Measurements from ENCODE around the gene HES1.
"Not testable (repeated sequence)": the region's sequence is repeated elsewhere in the genome, so short reads cannot be mapped to it uniquely, and the experiment has no call there.

Gene HES1, protein sequence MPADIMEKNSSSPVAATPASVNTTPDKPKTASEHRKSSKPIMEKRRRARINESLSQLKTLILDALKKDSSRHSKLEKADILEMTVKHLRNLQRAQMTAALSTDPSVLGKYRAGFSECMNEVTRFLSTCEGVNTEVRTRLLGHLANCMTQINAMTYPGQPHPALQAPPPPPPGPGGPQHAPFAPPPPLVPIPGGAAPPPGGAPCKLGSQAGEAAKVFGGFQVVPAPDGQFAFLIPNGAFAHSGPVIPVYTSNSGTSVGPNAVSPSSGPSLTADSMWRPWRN

DNA sequence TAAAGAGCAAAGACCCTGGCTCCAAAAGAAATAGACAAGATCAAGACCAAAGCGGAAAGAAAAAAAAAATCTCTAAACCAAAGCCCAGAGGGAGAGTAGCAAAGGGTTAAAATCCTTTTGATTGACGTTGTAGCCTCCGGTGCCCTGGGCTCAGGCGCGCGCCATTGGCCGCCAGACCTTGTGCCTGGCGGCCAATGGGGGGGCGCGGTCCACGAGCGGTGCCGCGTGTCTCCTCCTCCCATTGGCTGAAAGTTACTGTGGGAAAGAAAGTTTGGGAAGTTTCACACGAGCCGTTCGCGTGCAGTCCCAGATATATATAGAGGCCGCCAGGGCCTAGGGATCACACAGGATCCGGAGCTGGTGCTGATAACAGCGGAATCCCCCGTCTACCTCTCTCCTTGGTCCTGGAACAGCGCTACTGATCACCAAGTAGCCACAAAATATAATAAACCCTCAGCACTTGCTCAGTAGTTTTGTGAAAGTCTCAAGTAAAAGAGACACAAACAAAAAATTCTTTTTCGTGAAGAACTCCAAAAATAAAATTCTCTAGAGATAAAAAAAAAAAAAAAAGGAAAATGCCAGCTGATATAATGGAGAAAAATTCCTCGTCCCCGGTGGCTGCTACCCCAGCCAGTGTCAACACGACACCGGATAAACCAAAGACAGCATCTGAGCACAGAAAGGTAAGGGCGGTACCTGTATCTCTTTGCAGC lies at the start of gene HES1:
Gene HES1 (plus strand): TSS at position 343 of the 713 bp plus-strand sequence. CDS start 233 bp downstream, at position 576.
- DNase-seq (ENCODE audit: low spot score), result peak; percentile 81

DNA sequence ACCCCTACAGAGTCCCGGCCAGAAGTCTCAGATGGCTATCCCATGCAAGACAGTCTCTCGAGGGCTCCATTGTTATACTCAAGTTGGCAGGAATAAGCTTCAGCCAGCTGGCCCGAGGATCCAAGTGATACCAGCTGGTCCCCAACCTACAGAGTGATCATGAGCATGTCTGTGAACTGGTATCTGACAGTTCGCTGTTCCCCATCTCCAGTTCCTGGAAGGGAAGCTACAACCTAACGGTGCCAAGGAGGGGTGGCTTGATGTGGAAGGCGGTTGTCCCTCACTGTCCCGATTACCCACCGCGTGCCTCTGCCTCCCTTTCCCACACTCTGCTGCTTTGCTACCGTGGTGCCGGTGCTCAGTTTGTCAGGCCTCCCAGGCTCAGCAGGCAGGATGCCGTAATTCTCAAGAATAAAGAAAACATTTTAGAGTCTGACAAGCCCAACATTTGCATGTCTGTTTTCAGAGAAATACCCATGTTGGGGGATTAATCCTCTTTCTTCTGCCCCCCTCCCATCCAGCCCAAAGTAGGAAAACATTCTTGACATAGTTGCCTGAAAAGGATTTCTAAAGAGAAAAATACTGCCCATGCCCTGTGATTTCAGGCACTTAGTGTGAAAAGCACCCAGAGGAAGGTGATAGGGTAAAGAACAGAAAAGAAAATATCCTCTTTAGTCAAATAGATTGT lies 49.4 kb upstream of the HES1 start:
- no peak for DNase-seq (ENCODE audit: low spot score)

DNA sequence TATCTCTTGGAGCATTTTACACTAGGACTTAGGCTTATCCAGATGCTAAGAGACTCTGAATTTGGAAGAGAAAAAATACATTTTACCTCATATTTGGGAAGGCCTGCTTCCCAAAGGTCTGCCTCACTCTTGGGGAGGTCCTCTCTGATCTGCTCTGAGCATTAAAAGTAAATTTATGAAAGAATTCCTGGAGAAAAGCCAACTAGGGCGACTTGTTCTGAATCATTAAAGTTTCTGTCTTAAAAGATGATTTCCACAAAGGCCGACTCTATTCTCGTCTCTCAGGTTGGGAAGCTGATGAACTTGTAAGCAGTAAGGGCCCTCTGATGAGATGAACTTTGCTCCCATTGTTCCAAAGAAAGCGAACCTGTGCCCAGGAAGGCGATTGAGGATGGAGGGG lies 48.7 kb upstream of the HES1 start:
- no peak for DNase-seq (ENCODE audit: low spot score)

DNA sequence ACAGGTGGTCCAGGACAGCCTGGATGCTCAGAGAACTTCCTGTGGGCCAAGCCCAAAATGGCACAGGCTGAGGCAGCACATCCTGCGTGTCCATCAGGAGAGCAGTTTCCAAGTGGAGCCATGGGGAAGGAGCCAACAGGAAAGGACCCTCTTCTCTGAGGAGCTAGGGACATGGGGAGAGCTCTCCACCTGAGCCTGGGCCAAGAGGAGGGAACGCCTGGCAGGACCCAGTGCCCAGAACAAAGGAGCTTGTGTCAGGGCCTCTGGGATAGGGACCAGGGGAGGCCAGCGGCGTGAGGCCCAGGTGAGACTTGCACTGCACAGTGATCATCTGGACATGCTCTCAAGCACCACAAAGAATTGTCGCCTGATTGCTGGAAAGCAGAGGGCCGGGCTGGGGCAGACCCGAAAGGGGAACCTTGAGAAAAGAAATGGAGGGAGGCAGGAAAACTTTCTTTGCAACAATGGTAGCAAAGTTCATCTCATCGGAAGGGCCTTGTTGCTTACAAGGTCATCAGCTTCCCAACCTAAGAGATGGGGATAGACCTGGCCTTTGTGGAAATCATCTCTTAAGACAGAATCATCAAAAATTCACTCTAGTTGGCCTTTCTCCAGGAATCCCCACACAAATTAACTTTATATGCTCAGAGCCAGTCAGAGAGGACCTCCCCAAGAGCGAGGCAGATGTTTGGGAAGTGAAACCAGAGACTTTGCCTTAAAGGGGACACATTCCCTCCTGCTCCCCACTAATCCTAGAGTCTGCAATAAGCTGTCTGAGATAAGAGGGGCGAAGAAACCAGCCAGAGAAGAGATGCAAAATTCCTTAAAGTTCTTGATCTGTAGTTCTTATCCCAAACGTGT lies 47.7 kb upstream of the HES1 start:
- no peak for DNase-seq (ENCODE audit: low spot score)

DNA sequence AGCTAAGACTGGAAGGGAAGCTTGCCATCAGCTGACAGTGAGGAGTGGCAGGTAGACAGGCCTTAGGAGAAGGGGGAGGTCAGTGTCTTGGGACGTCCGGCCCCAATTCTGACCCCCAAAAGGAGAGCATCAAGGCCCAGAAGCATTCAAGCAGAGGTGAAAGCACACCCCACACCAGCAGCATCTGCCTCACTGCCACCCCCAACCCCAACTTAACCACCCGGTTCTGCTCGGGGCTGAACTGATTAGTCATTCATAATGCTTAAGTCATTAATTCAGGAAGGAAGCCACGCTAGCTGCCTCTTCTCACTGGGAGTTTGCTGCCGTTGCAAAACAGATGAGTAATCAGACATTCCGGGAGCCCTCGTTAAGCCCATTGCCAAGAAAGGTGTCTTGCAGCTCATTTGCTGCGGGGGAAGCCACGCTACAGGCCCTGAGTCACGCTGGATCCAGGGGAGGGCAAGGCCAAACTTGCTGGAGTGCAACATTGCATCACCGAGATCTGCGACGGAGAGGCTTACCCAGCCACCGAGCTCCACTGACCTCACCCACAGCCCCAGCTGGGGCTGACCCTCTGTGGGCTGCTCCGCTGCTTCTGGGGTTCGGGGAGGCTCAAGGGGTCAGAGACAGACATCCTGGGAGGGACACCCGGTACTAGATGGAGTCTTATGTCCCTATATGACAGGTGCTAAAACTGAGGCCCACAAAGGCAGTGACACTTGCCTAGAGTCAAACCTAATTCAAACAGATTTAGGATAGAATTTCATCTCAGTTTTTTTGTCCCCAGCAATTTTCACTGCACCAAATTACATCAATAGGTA lies 46.4 kb upstream of the HES1 start:
- DNase-seq (ENCODE audit: low spot score), result no peak

DNA sequence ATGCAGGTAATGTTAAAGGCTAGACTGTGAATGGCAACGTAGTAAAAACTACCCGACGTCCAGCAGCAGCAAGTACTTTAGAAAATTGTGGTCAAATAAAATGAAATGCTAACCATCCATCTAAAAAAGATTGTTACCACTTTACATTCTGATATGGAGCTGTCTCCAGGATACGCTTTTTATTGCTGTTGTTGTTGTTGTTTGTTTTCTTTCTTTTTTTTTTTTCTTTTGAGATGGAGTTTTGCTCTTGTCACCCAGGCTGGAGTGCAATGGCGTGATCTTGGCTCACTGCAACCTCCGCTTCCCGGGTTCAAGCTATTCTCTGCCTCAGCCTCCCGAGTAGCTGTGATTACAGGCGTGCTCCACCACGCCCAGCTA lies 45.8 kb upstream of the HES1 start:
- DNase-seq (ENCODE audit: low spot score), result not testable (repeated sequence)

DNA sequence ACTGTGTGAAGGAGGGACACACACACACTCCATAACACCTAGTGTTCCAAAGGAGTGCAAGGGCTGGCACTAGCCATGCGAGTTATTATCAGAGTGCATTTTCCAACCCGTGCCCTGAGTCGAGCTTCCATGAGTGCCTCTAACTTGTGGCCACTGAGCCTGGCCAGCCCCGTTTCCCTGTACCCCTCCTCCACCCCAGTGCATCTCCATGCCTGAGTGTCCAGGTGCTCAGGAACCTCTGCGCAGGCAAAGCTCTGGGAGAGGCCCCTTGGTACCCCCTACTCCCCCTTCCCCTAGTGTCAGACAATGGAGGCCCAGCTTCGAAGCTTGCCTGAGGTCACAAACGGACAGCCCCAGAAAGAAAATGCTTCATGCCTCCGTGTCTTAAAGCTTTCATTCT lies 45.2 kb upstream of the HES1 start:
- no peak for DNase-seq (ENCODE audit: low spot score)

DNA sequence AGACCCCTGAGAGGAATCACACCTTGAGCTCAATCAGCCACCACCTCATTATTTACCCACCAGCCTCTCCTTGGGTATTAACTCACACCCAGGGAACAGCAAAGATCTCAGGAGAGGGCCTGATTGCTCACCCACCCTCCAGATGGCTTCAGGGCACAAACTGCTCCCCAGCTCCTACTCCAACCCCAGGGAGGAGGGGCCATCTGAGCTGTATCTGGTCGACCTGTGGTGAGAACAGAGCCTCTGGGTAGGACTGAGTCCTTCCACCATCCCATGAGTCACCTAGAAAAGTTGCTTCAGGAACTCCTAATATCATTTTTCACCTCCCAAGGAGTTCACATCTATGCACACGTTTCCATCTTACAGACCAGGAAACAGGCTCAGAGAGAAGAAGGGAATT lies 44.8 kb upstream of the HES1 start:
- no peak for DNase-seq (ENCODE audit: low spot score)

DNA sequence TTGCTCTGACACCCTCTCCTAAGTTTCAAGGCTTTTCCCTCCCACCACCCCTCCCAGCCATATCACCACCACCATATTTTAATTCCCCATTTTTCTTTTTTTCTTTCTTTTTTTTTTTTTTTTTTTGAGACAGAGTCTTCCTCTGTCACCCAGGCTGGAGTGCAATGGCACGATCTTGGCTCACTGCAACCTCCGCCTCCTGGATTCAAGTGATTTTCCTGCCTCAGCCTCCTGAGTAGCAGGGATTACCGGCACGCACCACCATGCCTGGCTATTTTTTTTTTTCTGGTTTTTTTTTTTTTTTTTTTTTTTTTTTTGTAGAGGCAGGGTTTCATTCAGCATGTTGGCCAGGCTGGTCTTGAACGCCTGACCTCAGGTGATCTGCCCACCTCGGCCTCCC lies 44.1 kb upstream of the HES1 start:
- not testable (repeated sequence) for DNase-seq (ENCODE audit: low spot score)

DNA sequence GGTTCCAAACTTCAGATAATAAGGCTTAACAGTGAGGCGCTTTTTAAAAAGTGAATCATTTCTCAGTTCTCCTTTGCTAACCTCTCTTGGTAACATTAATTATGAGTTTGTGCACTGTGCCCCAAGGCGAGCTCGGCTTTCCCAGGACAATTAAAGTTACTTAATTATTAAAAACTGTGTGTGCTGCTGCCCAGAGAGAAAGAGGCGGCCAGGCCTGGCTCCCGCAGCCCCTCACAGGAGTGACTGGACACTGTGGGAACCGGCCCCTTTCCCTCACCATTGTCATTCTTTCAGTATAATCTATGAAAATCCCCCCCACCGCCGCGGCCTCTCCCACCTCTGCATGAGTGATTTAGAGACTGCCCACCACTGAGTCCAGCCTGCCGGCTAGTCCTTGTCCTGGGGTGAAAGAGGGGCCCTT lies 43.1 kb upstream of the HES1 start:
- no peak for DNase-seq (ENCODE audit: low spot score)

DNA sequence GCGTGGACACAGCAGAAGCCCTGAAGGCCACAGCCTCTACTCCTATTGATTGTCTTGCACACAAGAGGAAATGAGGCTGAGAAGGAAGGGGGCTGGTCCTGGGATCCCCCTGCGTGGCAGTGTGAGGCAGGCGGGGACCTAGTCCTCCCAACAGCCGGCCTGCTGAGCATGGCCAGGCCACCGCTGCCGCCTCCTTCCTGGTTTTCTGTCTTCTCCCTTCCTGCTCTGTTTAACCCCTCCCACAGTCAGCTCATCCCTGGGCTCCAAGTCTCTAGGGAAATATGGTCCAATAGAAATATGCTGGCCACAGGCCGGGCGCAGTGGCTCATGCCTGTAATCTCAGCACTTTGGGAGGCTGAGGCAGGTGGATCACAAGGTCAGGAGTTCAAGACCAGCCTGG lies 42.1 kb upstream of the HES1 start:
- no peak for DNase-seq (ENCODE audit: low spot score)

DNA sequence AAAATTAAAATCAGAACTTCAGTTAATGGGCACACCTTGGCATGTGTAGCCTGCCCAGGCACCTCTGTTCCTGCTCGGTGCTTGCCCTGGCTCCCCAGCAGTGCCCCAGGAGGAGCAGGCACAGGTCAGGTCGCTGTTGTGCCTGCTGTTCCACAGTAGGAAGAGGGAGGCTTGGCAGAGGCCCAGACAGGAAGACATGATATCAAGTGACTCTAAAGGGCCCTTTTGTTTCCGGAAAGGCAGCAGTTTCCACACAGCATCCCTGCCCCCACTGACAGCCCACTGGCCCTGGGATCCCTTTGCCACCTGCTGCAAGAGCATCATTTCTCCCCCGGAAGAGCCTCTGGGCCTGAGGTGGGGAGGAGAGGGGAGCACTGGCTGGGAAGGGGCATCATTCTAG lies 40.5 kb upstream of the HES1 start:
- DNase-seq (ENCODE audit: low spot score), result no peak

DNA sequence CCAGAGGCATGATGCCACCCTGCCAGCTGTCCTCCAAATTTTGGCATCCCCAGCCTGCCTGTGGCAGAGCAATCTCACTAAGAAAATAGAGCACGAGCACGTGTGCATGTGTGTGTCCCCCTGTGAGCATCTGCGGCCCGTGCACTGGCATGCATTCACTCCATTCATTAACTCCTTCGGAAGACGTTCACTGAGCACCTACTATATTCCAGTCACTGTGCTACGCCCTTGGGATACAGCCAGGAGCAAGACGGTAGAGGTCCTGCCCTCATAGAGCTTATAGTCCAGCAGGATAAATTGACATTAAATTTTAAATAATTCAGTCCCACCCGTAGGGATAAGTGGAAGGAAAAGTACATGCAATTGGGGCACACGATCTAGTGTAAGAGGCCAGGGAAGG lies 40.0 kb upstream of the HES1 start:
- no peak for DNase-seq (ENCODE audit: low spot score)

DNA sequence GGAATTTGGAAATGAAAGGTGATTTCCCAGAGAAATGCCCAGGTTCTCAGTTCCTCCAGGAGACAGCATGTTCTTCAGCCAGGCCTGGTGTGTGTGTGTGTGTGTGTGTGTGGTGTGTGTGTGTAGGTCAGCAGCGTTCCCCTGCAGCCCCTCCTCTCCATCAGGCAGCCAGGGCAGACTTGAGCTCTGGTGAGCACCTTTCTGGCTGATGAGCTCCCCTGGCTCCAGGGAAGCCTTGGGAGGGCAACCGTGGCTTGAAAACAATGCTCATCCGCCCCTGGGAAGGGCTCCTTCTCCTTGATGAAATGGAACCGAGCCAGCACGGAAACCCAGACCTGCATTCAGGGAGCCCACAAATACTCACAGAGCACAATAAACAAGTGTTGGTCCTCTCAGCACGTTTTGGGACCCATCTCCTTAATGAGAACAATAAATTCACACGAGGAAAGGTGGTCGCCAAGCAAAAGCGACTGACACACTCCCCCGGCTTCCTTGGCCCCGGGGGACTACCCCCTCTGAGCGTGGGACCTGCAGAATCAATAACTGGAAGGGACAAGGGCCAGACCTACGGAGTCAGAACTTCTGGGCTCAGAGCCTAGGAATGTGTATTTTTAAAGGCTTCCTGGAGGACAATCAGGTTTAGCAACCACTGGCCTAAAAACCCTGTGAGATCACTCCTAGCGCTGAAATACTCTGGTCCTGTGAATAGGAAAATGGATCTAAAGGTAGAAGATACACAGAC lies 38.6 kb upstream of the HES1 start:
- no peak for DNase-seq (ENCODE audit: low spot score)

DNA sequence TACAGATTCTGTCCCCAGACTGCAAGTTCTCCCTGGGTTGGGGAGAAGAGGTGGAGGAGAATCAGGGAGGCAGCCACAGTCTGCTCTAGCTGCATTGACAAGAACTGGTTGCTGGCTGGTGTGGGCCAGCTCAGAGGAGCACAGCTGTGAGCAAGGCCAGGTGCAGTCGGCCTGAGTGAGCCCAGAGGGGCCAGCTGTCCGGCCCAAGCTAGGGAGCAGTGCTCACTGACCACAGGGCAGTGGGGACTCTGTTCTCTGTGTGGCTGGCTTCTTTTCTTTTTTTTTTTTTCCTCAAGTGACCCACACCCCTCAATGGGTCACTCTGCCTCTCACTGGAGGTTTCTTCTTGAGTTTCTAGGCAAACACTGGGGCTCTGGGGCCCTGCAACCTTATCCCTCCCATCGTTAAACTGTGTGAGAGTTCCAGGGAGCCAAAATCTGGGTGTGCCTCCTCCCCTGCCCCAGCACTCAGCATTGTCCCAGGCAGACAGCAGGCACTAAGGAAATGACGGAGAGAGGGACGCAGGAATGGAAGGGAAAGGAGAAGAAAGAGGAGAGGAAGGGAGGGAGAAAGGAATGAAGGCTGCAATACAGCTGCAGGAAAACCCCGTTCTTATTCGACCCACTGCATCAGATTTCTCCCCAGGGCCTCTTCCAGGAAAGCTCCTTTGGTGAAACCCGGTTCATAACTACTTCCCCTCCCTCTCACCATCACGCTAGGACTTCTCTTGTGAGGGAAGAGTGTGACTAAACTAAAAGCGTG lies 37.7 kb upstream of the HES1 start:
- DNase-seq (ENCODE audit: low spot score), result no peak

DNA sequence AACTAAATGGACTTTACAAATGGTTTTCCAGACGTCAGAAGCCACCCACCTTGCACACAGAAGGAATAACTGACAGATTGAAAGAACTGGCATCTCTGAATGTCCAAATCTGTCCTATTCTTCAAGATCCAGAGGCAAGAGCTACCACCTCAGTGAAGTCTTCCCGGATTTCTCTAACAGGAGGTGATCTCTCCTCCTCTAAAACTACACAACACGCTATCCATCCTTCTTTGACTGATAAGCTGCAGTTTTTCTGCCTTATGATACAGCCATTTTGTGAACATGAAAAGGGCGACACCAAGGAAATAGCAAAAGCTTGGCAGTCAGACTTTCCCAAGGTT lies 37.1 kb upstream of the HES1 start:
- DNase-seq (ENCODE audit: low spot score), result no peak

DNA sequence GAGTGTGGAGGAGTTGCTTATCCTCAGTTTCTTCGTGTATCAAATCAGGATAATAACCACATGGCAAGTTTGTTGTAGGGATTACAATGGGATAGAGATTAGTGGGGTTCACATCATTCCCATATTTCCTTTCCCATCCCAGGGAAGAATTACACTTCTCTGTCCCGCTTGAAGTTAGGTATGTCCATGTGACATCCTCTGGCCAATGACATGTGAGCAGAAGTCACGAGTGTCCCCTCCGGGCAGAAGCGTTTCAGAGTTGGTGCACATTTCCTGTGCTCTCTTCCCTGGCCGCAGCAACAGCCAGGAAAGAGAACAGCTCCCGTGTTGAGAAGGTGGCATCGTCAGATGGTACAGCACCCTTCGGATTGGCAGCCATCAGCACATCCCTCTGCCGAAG lies 36.7 kb upstream of the HES1 start:
- DNase-seq (ENCODE audit: low spot score), result no peak

DNA sequence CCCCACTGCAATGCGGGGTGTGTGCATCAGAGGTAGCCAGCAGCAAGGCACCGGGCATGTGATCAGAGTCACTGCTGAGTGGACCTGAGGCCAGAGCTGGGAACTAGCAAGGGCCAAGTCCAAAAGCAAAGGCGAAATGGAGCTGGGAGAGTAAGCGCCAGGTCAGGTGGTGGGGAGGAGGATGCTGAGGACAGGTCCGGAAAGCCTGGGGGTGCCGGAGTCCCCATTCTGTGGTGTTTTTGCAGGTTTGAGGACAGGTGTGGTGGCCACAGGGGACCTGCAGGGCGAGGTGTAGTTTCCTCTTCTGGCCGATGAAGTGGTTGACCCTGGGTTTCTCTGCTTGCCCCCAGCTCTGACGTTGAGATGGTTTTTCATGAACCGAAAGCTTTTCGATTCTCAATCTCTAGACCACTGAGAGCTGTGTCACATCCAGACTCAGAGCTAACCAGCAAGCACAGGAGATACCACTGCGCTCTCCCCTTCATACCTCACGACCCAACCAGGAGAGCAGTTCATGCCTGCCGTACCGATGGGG lies 35.0 kb upstream of the HES1 start:
- no peak for DNase-seq (ENCODE audit: low spot score)

DNA sequence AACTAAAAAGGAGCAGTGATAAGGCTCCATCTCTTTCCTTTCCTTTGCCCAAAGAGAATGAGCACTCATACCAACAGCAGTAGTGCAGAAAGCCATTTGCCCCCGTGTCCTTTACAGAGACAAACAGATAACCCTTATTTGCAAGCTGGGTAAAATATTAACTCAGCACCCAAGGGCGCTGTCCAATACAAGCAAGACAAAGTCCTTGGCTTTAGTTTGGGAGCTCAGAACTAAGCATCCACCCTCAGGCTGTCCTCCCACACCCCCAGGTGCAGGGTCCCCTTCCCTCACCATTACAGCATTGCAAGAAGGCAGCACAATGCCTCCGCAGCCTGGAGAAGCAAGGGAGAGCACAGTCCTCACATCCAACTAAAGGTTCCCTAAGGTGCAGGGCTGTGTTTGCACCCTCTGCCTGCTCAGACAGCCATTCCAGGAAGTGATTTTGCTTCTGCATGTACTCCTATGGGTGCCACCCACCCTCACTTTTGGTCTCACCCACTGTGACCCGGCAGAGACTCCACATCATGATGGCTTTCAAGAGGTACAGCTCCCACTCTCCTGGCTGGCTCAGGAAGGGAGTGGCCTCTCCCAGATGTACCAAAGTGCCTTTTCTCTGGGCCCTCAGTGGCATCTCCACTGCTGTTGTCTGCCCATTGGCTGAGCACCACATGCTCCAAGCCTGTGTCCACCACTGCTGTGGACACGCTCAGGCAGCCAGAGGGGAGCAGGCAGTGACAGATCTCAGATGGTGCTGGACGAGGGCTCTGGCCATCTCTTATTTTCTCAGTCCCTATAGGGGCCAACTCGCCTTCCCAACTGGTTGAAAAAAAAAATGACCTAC lies 34.1 kb upstream of the HES1 start:
- no peak for DNase-seq (ENCODE audit: low spot score)

All from globus pallidus (tissue), 1 donor.